ENCODE results near the gene AOAH. TPM values are rescaled to one million over a fixed set of nuclear protein-coding genes. Genes with fewer than 3 reads are reported as not detected.

Gene AOAH
- total RNA-seq, 1 experiment from 2014 or later = 0.39 TPM

DNA sequence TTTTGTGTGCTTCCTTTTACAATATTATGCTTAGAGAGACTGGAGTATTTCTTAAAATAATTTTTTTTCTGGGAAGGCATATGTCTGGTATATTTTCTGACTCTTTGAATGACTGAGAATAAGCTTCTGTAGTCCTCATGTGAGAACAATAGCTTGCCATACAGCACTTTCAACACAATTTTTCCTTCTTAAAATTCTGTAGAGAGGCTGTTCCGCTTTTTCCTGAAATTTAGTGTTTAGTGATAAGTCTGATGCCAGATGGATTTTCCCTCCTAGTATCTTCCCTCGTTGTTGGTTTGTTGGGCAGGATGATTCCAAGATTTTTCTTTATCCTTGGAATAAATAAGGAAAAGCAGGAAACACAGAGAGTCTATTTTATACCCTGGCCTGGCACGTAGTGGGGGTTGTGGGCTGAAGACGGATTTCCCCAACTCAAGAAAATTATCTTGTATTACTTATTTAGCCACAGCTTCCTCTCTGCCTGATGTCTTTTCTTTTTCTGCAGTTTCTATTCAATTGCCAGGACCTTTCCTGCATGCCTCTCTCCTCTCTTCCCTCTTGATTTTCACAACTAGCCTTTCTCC lies 111.2 kb downstream of the AOAH start:
- no peak overlapping the region for H3T11ph ChIP-seq (ENCODE audit: low read length)
- H3K18ac ChIP-seq (ENCODE audit: insufficient read length, low read depth, low read length) = no peak overlapping the region
- H2BK15ac ChIP-seq (ENCODE audit: low read depth, low read length) = no peak overlapping the region
- H3K23ac ChIP-seq (ENCODE audit: insufficient read length, low read depth, low read length) = no peak overlapping the region
- Mint-ChIP-seq H3K27me3 (ENCODE audit: low read depth) (peaks cover under 1% of the 10 kb centered on the region; the same call in 1 of the 2 replicates), H3K4me1 (peaks cover 27 to 30% of the 10 kb centered on the region in 2 experiments), H3K36me3 (ENCODE audit: insufficient read depth in 1 of 3, low read depth in 3 of 3) (no peaks in the 10 kb centered on the region), H3K27ac (no peak overlapping the region; a peak in 1 of 7 replicates), H3K4me3 (no peak overlapping the region), H3K9me3 (no peaks in the 10 kb centered on the region)
- H3K23me2 ChIP-seq (ENCODE audit: insufficient read length, low read depth, low read length, poor library complexity, severe bottlenecking) = peaks cover 3% of the 10 kb centered on the region
- peaks cover 4% of the 10 kb centered on the region; the same call in 1 of the 2 replicates for H3K4me1 ChIP-seq (ENCODE audit: insufficient read depth, low read length)
- no peak overlapping the region for H4K91ac ChIP-seq (ENCODE audit: insufficient read length, low read depth, low read length)
- H3K79me2 ChIP-seq (ENCODE audit: insufficient read depth, low read length) = no peaks in the 10 kb centered on the region
- H4K20me1 ChIP-seq (ENCODE audit: control insufficient read depth, insufficient read depth, insufficient read length) = no peaks in the 10 kb centered on the region
- no peaks in the 10 kb centered on the region for H3K79me1 ChIP-seq (ENCODE audit: insufficient read depth, low read depth, low read length, poor library complexity, severe bottlenecking)
- WGBS (ENCODE audit: extremely low coverage, insufficient read length, low lambda C conversion rate) = no CpG with 5 or more reads among the region's 4 CpGs
- H2AK5ac ChIP-seq (ENCODE audit: insufficient read length, low read length) = no peak overlapping the region
- no peak overlapping the region for H3K56ac ChIP-seq (ENCODE audit: insufficient read length, low read depth, low read length)
- TF ChIP-seq, protein P1, sequence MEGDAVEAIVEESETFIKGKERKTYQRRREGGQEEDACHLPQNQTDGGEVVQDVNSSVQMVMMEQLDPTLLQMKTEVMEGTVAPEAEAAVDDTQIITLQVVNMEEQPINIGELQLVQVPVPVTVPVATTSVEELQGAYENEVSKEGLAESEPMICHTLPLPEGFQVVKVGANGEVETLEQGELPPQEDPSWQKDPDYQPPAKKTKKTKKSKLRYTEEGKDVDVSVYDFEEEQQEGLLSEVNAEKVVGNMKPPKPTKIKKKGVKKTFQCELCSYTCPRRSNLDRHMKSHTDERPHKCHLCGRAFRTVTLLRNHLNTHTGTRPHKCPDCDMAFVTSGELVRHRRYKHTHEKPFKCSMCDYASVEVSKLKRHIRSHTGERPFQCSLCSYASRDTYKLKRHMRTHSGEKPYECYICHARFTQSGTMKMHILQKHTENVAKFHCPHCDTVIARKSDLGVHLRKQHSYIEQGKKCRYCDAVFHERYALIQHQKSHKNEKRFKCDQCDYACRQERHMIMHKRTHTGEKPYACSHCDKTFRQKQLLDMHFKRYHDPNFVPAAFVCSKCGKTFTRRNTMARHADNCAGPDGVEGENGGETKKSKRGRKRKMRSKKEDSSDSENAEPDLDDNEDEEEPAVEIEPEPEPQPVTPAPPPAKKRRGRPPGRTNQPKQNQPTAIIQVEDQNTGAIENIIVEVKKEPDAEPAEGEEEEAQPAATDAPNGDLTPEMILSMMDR (conservative IDR thresholded peaks at IDR 0.05) = no peak
- no peak overlapping the region for H2BK120ac ChIP-seq (ENCODE audit: low read depth, low read length, poor library complexity, severe bottlenecking)
- no peak overlapping the region for H3K4me2 ChIP-seq (ENCODE audit: insufficient read depth, insufficient read length, low read length)
- H3K27ac ChIP-seq (ENCODE audit: insufficient read length, low read depth, low read length) = no peak overlapping the region
- H3K4ac ChIP-seq (ENCODE audit: low read depth, low read length) = no peak overlapping the region
- H3K27me3 ChIP-seq (ENCODE audit: insufficient read depth, low read length) = no peaks in the 10 kb centered on the region
- H2BK12ac ChIP-seq (ENCODE audit: insufficient read length, low read depth, low read length) = no peak overlapping the region
- no peaks in the 10 kb centered on the region for H3K9me3 ChIP-seq (ENCODE audit: control insufficient read depth, low read depth, low read length)
- H2BK20ac ChIP-seq (ENCODE audit: low read depth, low read length, poor library complexity, severe bottlenecking) = no peak overlapping the region
- H2BK5ac ChIP-seq (ENCODE audit: insufficient read length, low read length) = no peak overlapping the region
- no peak overlapping the region for H4K8ac ChIP-seq (replicated peaks; ENCODE audit: insufficient read length, low read depth, low read length)
- no peak for DNase-seq
- no peak overlapping the region for H3K14ac ChIP-seq (ENCODE audit: insufficient read depth, low read length)
- no peak overlapping the region for H2AFZ ChIP-seq (ENCODE audit: low read length)
- no peak overlapping the region for H3K9ac ChIP-seq (ENCODE audit: extremely low read depth, insufficient read length, low read length)
- no peak overlapping the region for H4K5ac ChIP-seq (ENCODE audit: insufficient read length, low read depth, low read length)

All from H9 (cell line).